HG02885 (cell line): ENCODE results near the gene C11orf21.
"Not testable (repeated sequence)": the region's sequence is repeated elsewhere in the genome, so short reads cannot be mapped to it uniquely, and the experiment has no call there.

Experiments used
- ATAC-seq: cut with Tn5 transposase; IDR thresholded peaks from one replicate; pipeline ENCODE4 v1.9.1; 2021; ENCODE audit warnings: mild to moderate bottlenecking; ENCODE audit not compliant: unreplicated experiment, poor library complexity

The C11orf21 gene

DNA sequence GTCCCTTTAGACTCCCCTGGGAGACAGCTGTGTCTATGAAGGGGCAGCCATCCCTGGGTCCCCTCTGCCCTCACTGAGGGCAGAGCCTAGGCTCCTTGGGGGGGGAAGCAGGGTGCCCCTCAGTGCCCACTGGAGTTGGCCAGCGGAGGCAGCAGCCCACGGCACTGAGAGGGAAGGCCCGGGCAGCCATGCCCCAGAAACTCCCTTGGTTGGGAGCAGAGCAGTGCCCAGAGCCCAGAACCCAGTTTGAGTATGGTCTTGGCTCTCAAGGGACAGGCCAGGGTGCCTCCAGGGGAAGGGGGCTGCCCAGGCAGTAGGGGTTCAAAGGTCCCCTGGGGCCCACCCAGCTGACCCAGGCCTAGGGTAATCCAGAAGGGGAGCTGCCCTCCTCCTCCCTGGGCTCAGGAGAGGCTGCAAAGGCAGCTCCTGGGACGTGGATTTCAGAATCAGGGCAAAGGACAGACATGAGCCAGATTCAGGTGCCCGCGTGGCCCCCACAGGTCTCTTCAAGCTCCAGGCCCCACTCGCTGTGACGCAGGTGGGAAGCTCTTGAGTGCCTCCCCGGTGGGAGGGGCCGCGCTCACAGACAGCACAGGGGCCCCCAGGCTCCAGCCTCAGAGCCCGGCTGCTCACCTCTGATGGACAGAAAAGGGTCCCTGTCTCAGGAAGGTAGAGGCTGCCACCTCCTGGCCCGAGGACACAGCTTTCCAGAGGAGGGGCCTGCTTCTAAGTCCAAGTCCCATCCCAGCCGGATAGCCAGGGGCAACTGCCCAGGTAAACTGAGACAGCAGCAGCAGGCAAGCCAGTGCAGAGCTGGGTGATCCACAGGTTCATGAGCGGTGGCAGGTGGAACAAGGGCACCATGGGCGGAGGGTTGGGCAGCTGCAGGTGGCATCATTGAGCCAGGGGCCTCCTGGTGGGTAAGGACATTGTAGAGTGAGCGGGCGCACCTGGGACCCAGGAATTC, 2.6 kb downstream of the C11orf21 start:
- no peak for ATAC-seq

- no peak for ATAC-seq
These were observed 3.5 kb downstream of the C11orf21 start for GRCh38 chr11:2298131-2298794.

GRCh38 chr11:2297623-2298030, 4.1 kb downstream of the C11orf21 start:
- no peak for ATAC-seq

GRCh38 chr11:2296913-2297622, 4.7 kb downstream of the C11orf21 start:
- no peak for ATAC-seq

DNA sequence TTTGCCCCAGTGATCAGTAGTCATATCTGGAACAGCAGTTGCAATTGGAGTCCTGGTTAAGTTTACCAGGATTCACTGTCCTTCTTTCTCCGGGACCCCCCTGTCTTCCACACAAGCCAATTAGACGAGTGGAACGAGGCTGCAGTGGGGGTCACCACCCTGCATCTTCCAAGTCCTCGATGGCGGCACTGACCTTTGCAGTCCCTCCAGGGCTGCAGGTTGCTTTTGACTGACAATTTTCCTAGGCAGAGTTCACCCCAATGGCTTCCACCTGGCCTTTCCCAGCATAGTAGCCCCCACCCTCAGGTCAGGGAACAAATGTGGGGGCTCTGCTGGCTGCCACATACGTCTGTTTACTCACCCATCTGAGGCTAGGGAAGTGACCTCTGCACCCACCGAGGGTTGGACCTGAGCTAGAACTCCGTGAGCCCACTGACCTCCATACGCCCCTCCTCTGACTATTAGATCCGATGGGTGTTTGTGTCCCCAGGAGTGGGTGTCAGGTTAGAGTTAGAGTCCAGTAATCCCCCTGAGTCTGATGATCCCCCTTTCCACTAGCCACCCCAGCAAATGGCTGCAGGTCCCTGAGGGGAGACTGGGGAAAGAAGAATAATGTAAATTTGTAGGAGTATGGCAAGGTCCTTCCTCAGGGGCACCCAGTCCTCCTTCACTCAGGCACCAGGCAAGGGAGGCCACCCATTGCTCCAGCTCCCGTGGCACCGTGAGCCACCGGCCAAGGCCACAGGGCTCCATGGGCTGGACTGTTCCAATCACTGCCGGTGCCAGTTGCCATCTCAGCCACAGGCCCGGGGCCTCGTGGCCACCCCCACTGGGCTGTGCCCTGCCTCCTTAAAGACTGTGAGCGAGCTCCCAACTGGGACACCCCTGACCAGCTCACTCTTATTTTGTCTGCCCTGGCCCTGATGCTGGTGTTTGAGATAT, 5.5 kb downstream of the C11orf21 start:
- ATAC-seq = no peak

GRCh38 chr11:2294926-2295290, 6.8 kb downstream of the C11orf21 start:
- no peak for ATAC-seq

DNA sequence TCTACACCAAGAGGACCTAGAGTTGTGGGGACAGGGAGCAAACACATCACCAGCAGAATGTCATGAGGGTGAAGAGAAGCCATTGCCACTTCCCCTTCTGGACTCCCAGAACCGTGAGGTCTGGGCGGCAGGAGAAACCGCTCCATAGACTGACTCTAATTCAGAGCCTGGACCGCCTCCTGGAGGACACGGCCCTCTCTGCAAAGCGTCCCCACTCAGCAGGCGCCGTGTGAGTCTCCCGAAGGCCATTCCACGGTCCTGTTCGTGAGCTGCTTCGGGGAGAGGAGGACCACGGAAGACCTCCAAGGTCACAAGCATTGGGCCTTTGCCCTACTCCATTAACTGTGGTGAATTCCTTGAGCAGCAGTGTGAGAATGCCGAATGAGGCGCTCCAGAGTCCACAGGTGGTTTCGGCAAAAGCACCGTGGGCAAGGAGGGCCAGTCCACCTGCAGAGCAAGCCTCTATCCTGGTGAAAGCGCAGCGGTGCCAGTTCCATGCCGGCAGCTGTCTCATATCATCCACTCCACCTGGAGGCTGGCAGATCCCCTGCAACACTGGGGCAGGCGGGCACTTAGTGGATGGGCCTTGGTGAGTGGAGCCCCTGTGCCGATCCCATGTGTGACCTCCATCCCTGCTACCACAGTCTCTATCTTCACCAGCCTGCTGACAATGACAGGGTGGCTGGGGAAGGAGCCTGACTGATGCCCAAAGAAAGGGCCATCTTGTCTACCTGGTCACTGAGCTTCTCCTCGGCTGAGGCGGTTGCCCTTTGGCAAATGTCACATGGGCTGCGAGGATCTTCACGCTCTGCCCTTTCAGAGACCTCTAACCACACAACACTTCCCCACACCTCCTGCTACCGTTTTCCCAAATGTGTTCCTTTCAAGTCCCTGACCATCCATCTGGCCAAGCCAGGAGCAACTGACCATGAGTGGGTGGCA, 7.5 kb downstream of the C11orf21 start:
- no peak for ATAC-seq

- no peak for ATAC-seq
These were observed 8.2 kb downstream of the C11orf21 start for GRCh38 chr11:2293531-2293971.

DNA sequence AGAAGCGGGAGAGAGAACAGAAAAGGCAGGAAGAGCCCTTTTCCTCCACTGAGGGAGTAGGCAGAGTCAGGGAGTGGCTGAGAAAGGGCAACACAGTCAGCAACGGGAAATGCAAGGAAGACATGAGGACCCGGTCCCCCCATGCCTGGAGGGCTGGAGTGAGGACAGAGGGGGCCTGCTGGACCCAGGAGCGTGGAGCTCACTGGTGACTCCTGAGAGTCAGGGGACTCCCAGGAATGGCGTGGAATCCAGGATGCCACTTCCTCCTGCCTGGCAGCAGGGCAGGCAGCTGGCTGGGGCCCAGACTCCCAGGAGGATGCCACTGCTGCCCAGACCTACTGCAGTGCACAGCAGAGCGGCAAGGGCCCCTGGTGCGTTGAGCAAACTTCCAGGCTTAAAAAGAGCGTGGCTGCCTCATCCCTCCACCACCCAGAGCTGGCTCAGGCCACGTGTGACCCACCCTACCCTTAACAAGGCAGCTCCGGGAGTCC, 11.3 kb downstream of the C11orf21 start:
- no peak for ATAC-seq

GRCh38 chr11:2289859-2290258, 11.9 kb downstream of the C11orf21 start:
- no peak for ATAC-seq

GRCh38 chr11:2289350-2289749, 12.4 kb downstream of the C11orf21 start:
- ATAC-seq = no peak

- ATAC-seq = no peak
These were observed 14.6 kb downstream of the C11orf21 start for GRCh38 chr11:2287091-2287490.

GRCh38 chr11:2286350-2286749, 15.4 kb downstream of the C11orf21 start:
- ATAC-seq = not testable (repeated sequence)

- ATAC-seq = no peak
These were observed 21.5 kb downstream of the C11orf21 start for GRCh38 chr11:2280208-2280607.

DNA sequence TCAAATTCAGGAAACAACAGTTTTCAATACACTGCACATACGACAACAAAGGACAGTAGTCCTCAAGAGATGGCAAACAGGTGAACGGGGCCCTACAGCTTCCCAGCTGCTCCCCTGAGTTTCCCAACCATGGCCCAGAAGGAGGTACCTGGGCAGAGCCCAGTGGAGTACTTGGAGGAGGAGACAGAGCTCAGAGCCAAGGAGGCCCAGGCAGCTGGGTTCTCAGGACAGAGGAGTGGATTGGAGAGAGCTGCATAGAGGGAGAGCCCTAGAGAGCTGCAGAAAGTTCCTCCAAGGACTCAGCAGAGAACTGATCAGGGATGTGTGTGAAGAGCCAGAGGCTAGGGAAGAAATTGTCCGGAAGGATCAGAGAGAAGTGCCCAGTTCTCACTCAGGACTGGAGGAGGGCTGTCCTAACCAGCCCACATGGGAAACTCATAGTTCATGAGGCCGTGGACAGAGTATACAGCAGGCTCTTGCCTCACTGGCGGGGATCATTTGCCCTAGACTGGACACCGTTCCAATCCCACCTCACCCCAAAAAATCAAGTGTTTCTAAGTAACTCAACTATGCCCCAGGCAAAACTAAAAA, 23.7 kb downstream of the C11orf21 start:
- ATAC-seq = no peak

- ATAC-seq = no peak
These were observed 24.7 kb downstream of the C11orf21 start for GRCh38 chr11:2277008-2277346.

GRCh38 chr11:2276280-2277007, 25.3 kb downstream of the C11orf21 start:
- ATAC-seq = no peak
